ENCODE measurements around the gene GLRA2.

The GLRA2 gene

GRCh38 chrX:14496674-14497073, 32.7 kb upstream of the GLRA2 start:
- TF ChIP-seq EZH2phosphoT487 (conservative IDR thresholded peaks at IDR 0.05; ENCODE audit: low read length) = no peak
- TF ChIP-seq, protein P1, sequence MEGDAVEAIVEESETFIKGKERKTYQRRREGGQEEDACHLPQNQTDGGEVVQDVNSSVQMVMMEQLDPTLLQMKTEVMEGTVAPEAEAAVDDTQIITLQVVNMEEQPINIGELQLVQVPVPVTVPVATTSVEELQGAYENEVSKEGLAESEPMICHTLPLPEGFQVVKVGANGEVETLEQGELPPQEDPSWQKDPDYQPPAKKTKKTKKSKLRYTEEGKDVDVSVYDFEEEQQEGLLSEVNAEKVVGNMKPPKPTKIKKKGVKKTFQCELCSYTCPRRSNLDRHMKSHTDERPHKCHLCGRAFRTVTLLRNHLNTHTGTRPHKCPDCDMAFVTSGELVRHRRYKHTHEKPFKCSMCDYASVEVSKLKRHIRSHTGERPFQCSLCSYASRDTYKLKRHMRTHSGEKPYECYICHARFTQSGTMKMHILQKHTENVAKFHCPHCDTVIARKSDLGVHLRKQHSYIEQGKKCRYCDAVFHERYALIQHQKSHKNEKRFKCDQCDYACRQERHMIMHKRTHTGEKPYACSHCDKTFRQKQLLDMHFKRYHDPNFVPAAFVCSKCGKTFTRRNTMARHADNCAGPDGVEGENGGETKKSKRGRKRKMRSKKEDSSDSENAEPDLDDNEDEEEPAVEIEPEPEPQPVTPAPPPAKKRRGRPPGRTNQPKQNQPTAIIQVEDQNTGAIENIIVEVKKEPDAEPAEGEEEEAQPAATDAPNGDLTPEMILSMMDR (IDR thresholded peaks at IDR 0.05; ENCODE audit: insufficient read depth, low read length, poor library complexity, severe bottlenecking) = no peak
- H3F3A ChIP-seq (ENCODE audit: insufficient read depth) = no peaks in the 10 kb centered on the region
- no peaks in the 10 kb centered on the region for H3K36me3 ChIP-seq (ENCODE audit: low read length)
- no peak overlapping the region for H2AFZ ChIP-seq (ENCODE audit: low read depth, low read length, severe bottlenecking)
- no peaks in the 10 kb centered on the region for H3K79me2 ChIP-seq (ENCODE audit: insufficient read depth, low read length)
- no peak overlapping the region for H3K9ac ChIP-seq (ENCODE audit: low read length)
- no peaks in the 10 kb centered on the region for H4K20me1 ChIP-seq (ENCODE audit: low read depth, low read length)
- no peak overlapping the region for H3K27ac ChIP-seq (ENCODE audit: low read depth, low read length)
- no peaks in the 10 kb centered on the region for H3K27me3 ChIP-seq (ENCODE audit: low read length)
- no peaks in the 10 kb centered on the region for H3K9me2 ChIP-seq (replicated peaks; ENCODE audit: insufficient read depth, low read length)
- no peak overlapping the region for H3K4me3 ChIP-seq (ENCODE audit: insufficient read depth, low read length, poor library complexity, severe bottlenecking)
- no peaks in the 10 kb centered on the region for H3K9me3 ChIP-seq (ENCODE audit: insufficient read depth, low read length)
- H3K4me2 ChIP-seq (ENCODE audit: low read depth, low read length, poor library complexity, severe bottlenecking) = no peak overlapping the region

- H3K9ac ChIP-seq (ENCODE audit: low read length) = no peak overlapping the region
- H3K79me2 ChIP-seq (ENCODE audit: insufficient read depth, low read length) = no peaks in the 10 kb centered on the region
- H4K20me1 ChIP-seq (ENCODE audit: low read depth, low read length) = no peaks in the 10 kb centered on the region
- H2AFZ ChIP-seq (ENCODE audit: low read depth, low read length, severe bottlenecking) = no peak overlapping the region
- no peak overlapping the region for H3K4me3 ChIP-seq (ENCODE audit: insufficient read depth, low read length, poor library complexity, severe bottlenecking)
- TF ChIP-seq, protein P1 (IDR thresholded peaks at IDR 0.05; ENCODE audit: insufficient read depth, low read length, poor library complexity, severe bottlenecking) = no peak
- no peak for TF ChIP-seq EZH2phosphoT487 (conservative IDR thresholded peaks at IDR 0.05; ENCODE audit: low read length)
- H3F3A ChIP-seq (ENCODE audit: insufficient read depth) = no peaks in the 10 kb centered on the region
- no peaks in the 10 kb centered on the region for H3K9me2 ChIP-seq (replicated peaks; ENCODE audit: insufficient read depth, low read length)
- H3K4me2 ChIP-seq (ENCODE audit: low read depth, low read length, poor library complexity, severe bottlenecking) = no peak overlapping the region
- H3K27me3 ChIP-seq (ENCODE audit: low read length) = no peaks in the 10 kb centered on the region
- no peak overlapping the region for H3K27ac ChIP-seq (ENCODE audit: low read depth, low read length)
- no peaks in the 10 kb centered on the region for H3K9me3 ChIP-seq (ENCODE audit: insufficient read depth, low read length)
- no peaks in the 10 kb centered on the region for H3K36me3 ChIP-seq (ENCODE audit: low read length)
Observed at GRCh38 chrX:14497184-14497666, 32.1 kb upstream of the GLRA2 start.

- H3F3A ChIP-seq (ENCODE audit: insufficient read depth) = no peaks in the 10 kb centered on the region
- H3K79me2 ChIP-seq (ENCODE audit: insufficient read depth, low read length) = no peaks in the 10 kb centered on the region
- no peak overlapping the region for H3K27ac ChIP-seq (ENCODE audit: low read depth, low read length)
- no peaks in the 10 kb centered on the region for H4K20me1 ChIP-seq (ENCODE audit: low read depth, low read length)
- no peak overlapping the region for H2AFZ ChIP-seq (ENCODE audit: low read depth, low read length, severe bottlenecking)
- H3K4me3 ChIP-seq (ENCODE audit: insufficient read depth, low read length, poor library complexity, severe bottlenecking) = no peak overlapping the region
- no peak overlapping the region for H3K9ac ChIP-seq (ENCODE audit: low read length)
- TF ChIP-seq, protein P1 (IDR thresholded peaks at IDR 0.05; ENCODE audit: insufficient read depth, low read length, poor library complexity, severe bottlenecking) = no peak
- TF ChIP-seq EZH2phosphoT487 (conservative IDR thresholded peaks at IDR 0.05; ENCODE audit: low read length) = no peak
- H3K9me2 ChIP-seq (replicated peaks; ENCODE audit: insufficient read depth, low read length) = no peaks in the 10 kb centered on the region
- H3K36me3 ChIP-seq (ENCODE audit: low read length) = no peaks in the 10 kb centered on the region
- no peak overlapping the region for H3K4me2 ChIP-seq (ENCODE audit: low read depth, low read length, poor library complexity, severe bottlenecking)
- H3K9me3 ChIP-seq (ENCODE audit: insufficient read depth, low read length) = no peaks in the 10 kb centered on the region
- H3K27me3 ChIP-seq (ENCODE audit: low read length) = no peaks in the 10 kb centered on the region
Observed at GRCh38 chrX:14501327-14501726, 28.0 kb upstream of the GLRA2 start.
